GM23338 (cell line): ENCODE measurements around the gene ZNF511. TPM values are rescaled to one million over a fixed set of nuclear protein-coding genes. Genes with fewer than 3 reads are reported as not detected.

Experiments used
- ATAC-seq: fragments of 200-7000 bp; cut with Tn5 transposase; 3 replicates; pipeline ENCODE4 v1.9.1; 2020
- DNase-seq: peaks from one replicate; pipeline ENCODE4 v3.0.0-alpha.2; 2015; ENCODE audit warnings: low spot score
- H2AFZ ChIP-seq: fragments of 200-600 bp; sonication (generic); 2 replicates; pipeline ENCODE4 v1.8.0; 2016; ENCODE audit warnings: antibody characterized with exemption, mild to moderate bottlenecking, moderate library complexity
- H3F3A ChIP-seq: fragments of 200-600 bp; sonication (generic); replicated peaks from 2 replicates; pipeline ENCODE4 v1.8.0; 2017; ENCODE audit warnings: antibody characterized with exemption, mixed run types, low read depth
- H3K27ac ChIP-seq: fragments of 200-600 bp; sonication (generic); 2 replicates; pipeline ENCODE4 v1.6.1; 2016; ENCODE audit warnings: low read depth
- H3K27me3 ChIP-seq: fragments of 200-600 bp; sonication (generic); 2 replicates; pipeline ENCODE4 v1.8.0; 2016; ENCODE audit warnings: mild to moderate bottlenecking, mixed run types, moderate library complexity; ENCODE audit not compliant: insufficient read depth
- H3K36me3 ChIP-seq: fragments of 200-600 bp; sonication (generic); 2 replicates; pipeline ENCODE4 v1.8.0; 2016; ENCODE audit warnings: mild to moderate bottlenecking; ENCODE audit not compliant: insufficient read depth
- H3K4me1 ChIP-seq: fragments of 200-600 bp; sonication (generic); 2 replicates; pipeline ENCODE4 v1.8.0; 2016; ENCODE audit warnings: mild to moderate bottlenecking, moderate library complexity; ENCODE audit not compliant: insufficient read depth
- H3K4me2 ChIP-seq: fragments of 200-600 bp; sonication (generic); 2 replicates; pipeline ENCODE4 v1.7.1; 2017; ENCODE audit warnings: mixed run types
- H3K4me3 ChIP-seq: fragments of 200-600 bp; sonication (generic); 2 replicates; pipeline ENCODE4 v1.6.1; 2016; ENCODE audit warnings: mixed run types
- H3K79me2 ChIP-seq: fragments of 200-600 bp; sonication (generic); replicated peaks from 2 replicates; pipeline ENCODE4 v1.8.0; 2017; ENCODE audit warnings: mild to moderate bottlenecking; ENCODE audit not compliant: insufficient read depth
- H3K9me2 ChIP-seq: fragments of 200-600 bp; sonication (generic); 2 replicates; pipeline ENCODE4 v1.8.0; 2017; ENCODE audit not compliant: insufficient read depth
- H4K20me1 ChIP-seq: fragments of 200-600 bp; sonication (generic); replicated peaks from 2 replicates; pipeline ENCODE4 v1.8.0; 2017; ENCODE audit warnings: mild to moderate bottlenecking; ENCODE audit not compliant: insufficient read depth
- H3K27ac Mint-ChIP-seq: 2 replicates; pipeline ENCODE4 v1.8.0; 2020; ENCODE audit warnings: inconsistent platforms, mild to moderate bottlenecking, moderate library complexity, mixed read lengths
- H3K27me3 Mint-ChIP-seq: 3 replicates; pipeline ENCODE4 v1.8.0; 2022; ENCODE audit warnings: low read depth, mild to moderate bottlenecking, moderate library complexity, mixed read lengths, inconsistent platforms; ENCODE audit not compliant: insufficient read depth, poor library complexity
- H3K36me3 Mint-ChIP-seq: 3 replicates; pipeline ENCODE4 v1.8.0; 2021; ENCODE audit warnings: low read depth, mild to moderate bottlenecking, inconsistent platforms, moderate library complexity, mixed read lengths
- H3K4me1 Mint-ChIP-seq: 3 replicates; pipeline ENCODE4 v1.8.0; 2020; ENCODE audit warnings: mild to moderate bottlenecking, inconsistent platforms, mixed read lengths
- H3K4me3 Mint-ChIP-seq: 3 replicates; pipeline ENCODE4 v1.8.0; 2021; ENCODE audit warnings: moderate library complexity, mild to moderate bottlenecking, inconsistent platforms, mixed read lengths
- H3K9me3 Mint-ChIP-seq: 3 replicates; pipeline ENCODE4 v1.8.0; 2020; ENCODE audit warnings: moderate library complexity, mild to moderate bottlenecking, inconsistent platforms, mixed read lengths
- CREB1 ChIP-seq: fragments of 250-450 bp; sonication (Bioruptor Pico); IDR thresholded peaks from 2 replicates; pipeline ENCODE4 v1.5.0; 2020; ENCODE audit warnings: low read depth, mild to moderate bottlenecking, moderate library complexity
- ETS1 ChIP-seq: IDR thresholded peaks from 2 replicates; pipeline ENCODE4 v1.6.1; 2016; ENCODE audit warnings: antibody characterized with exemption
- EZH2 ChIP-seq: fragments of 200-600 bp; sonication (generic); IDR thresholded peaks from one replicate; pipeline ENCODE4 v1.8.0; 2017; ENCODE audit warnings: antibody characterized with exemption, mild to moderate bottlenecking, low read depth; ENCODE audit not compliant: unreplicated experiment
- NANOG ChIP-seq: IDR thresholded peaks from 2 replicates; pipeline ENCODE4 v1.6.1; 2016; ENCODE audit warnings: antibody characterized with exemption, borderline replicate concordance
- POLR2AphosphoS5 ChIP-seq: IDR thresholded peaks from 2 replicates; pipeline ENCODE4 v1.6.1; 2016; ENCODE audit warnings: antibody characterized with exemption, low read depth
- REST ChIP-seq: IDR thresholded peaks from one replicate; pipeline ENCODE4 v1.6.1; 2018; ENCODE audit warnings: antibody characterized with exemption; ENCODE audit not compliant: unreplicated experiment
- STAT1 ChIP-seq: IDR thresholded peaks from one replicate; pipeline ENCODE4 v1.6.1; 2016; ENCODE audit warnings: antibody characterized with exemption; ENCODE audit not compliant: unreplicated experiment
- ZNF331 ChIP-seq: fragments of 250-450 bp; sonication (Bioruptor Pico); IDR thresholded peaks from 2 replicates; pipeline ENCODE4 v1.5.0; 2020; ENCODE audit warnings: low read depth, mild to moderate bottlenecking, moderate library complexity
- ZNF462 ChIP-seq: fragments of 250-450 bp; sonication (Bioruptor Pico); IDR thresholded peaks from 2 replicates; pipeline ENCODE4 v1.5.0; 2020; ENCODE audit warnings: mild to moderate bottlenecking, moderate library complexity
- polyA plus RNA-seq: library from polyadenylated mRNA; unstranded; fragments of >200 nt; fragmentation: Nextera tagmentation; extraction: Ambion mirVana; gene quantifications from 2 replicates; pipeline ENCODE4 v1.2.1, GENCODE V29; 2016
- total RNA-seq: library from RNA; depleted of rRNA; stranded (reverse); fragments of >200 nt; shearing (Covaris generic); gene quantifications from 2 replicates; pipeline ENCODE4 v1.2.3, GENCODE V29; 2014

Gene ZNF511
- total and polyA plus RNA-seq, 2 experiments from 2014 or later = 41.3 to 104 TPM

- TF ChIP-seq REST = no peak
- TF ChIP-seq ZNF331 (CRISPR knock-in tag) = no peak
- TF ChIP-seq CREB1 = no peak
- no peak for TF ChIP-seq NANOG
- TF ChIP-seq EZH2 = no peak
Observed at GRCh38 chr10:133337370-133337725, 28.6 kb downstream of the ZNF511 start (continued).

- Histone ChIP-seq H3K4me3 (no peak overlapping the region), H3K4me1 (no peaks in the 10 kb centered on the region), H4K20me1 (no peaks in the 10 kb centered on the region), H3K36me3 (no peaks in the 10 kb centered on the region), H3K27ac (no peak overlapping the region), H3F3A (0 out of 2 replicates have a peak, but pooled peaks cover 3% of the 10 kb centered on the region), H3K9me2 (no peaks in the 10 kb centered on the region), H3K79me2 (no peaks in the 10 kb centered on the region), H2AFZ (no peak overlapping the region), H3K4me2 (no peak overlapping the region), H3K27me3 (peaks cover 38% of the 10 kb centered on the region)
- ATAC-seq (no peak), DNase-seq (no peak)
- H3K27me3 Mint-ChIP-seq = peaks cover 29% of the 10 kb centered on the region
- peaks cover 5% of the 10 kb centered on the region for H3K4me1 Mint-ChIP-seq
- H3K36me3 Mint-ChIP-seq = no peaks in the 10 kb centered on the region; the same call in 2 of the 3 replicates
- H3K9me3 Mint-ChIP-seq = peaks cover 12% of the 10 kb centered on the region
- no peak overlapping the region for H3K27ac Mint-ChIP-seq
- H3K4me3 Mint-ChIP-seq = no peak overlapping the region
- no peak for TF ChIP-seq POLR2AphosphoS5
- TF ChIP-seq ETS1 = no peak
- no peak for TF ChIP-seq NANOG
- TF ChIP-seq REST = no peak
- no peak for TF ChIP-seq ZNF462 (CRISPR knock-in tag)
- no peak for TF ChIP-seq EZH2
- no peak for TF ChIP-seq STAT1
Observed at GRCh38 chr10:133338080-133339071, 29.7 kb downstream of the ZNF511 start.
